Gastrocnemius medialis (tissue), 4 donors: ENCODE measurements around the gene RPL10A. TPM values are rescaled to one million over a fixed set of nuclear protein-coding genes. Genes with fewer than 3 reads are reported as not detected.

Experiments used
- ATAC-seq, 2 donors: fragments of 150-250 bp; one replicate each; pipeline ENCODE4 v1.9.1; 2016
- DNase-seq, 2 donors: peaks; one replicate each; pipeline ENCODE4 v3.0.0-alpha.2; 2019
- H3K27ac ChIP-seq, 4 donors: fragments of 200-600 bp; sonication (generic); 1 replicate in 1 of 4; 2 replicates in 3 of 4; pipeline ENCODE4 v1.5.1; 2016 to 2018; ENCODE audit warnings: mild to moderate bottlenecking in 2 of 4, moderate library complexity in 1 of 4
- H3K27me3 ChIP-seq, 3 donors: fragments of 200-600 bp; sonication (generic) in 2 of 3; 1 replicate in 1 of 3; 2 replicates in 2 of 3; pipeline versions ENCODE4 v1.5.1 to v1.6.0; 2016 to 2019; ENCODE audit warnings: mild to moderate bottlenecking in 1 of 3, moderate library complexity in 1 of 3
- H3K36me3 ChIP-seq, 2 donors: fragments of 200-600 bp; sonication (generic) in 1 of 2; one replicate each; pipeline ENCODE4 v1.5.1; 2017 to 2018
- H3K4me1 ChIP-seq, 2 donors: fragments of 200-600 bp; sonication (generic) in 1 of 2; one replicate each; pipeline ENCODE4 v1.5.1; 2016 to 2017; ENCODE audit warnings: mild to moderate bottlenecking in 2 of 2
- H3K4me3 ChIP-seq, 4 donors: fragments of 200-600 bp; sonication (generic) in 3 of 4; 1 replicate in 1 of 4; 2 replicates in 3 of 4; pipeline ENCODE4 v1.5.1; 2016 to 2019; ENCODE audit warnings: mild to moderate bottlenecking in 2 of 4
- H3K9me3 ChIP-seq, 3 donors: fragments of 200-600 bp; sonication (generic) in 2 of 3; 1 replicate in 1 of 3; 2 replicates in 2 of 3; pipeline ENCODE4 v1.5.1; 2016 to 2019
- POLR2A ChIP-seq, 2 donors: fragments of 450-650 bp; IDR thresholded peaks; one replicate each; pipeline ENCODE4 v1.6.1; 2017; ENCODE audit warnings: antibody characterized with exemption in 2 of 2, mild to moderate bottlenecking in 2 of 2, moderate library complexity in 2 of 2
- in situ Hi-C, 4 donors: fragments of 200-750 bp; cut with MboI; loops; one replicate each; pipeline versions ENCODE4 v1.15.0 to v1.8.0; 2017; ENCODE audit warnings: low sequenced_read_pairs in 4 of 4
- intact Hi-C: fragments of 100-400 bp; cut with DNase I; formaldehyde crosslinking; loops from one replicate; pipeline ENCODE4 v1.15.1; 2023; ENCODE audit warnings: low total_unique reads
- total RNA-seq, 4 donors: library from RNA; depleted of rRNA; stranded (reverse); fragments of >200 nt; gene quantifications; one replicate each; pipeline versions ENCODE4 v1.1.0 to v1.2.3, GENCODE V29; 2016
- TF ChIP-seq, protein P1 (sequence below), 5 experiments: fragments of 450-650 bp in 3 of 5; fragments of 200-600 bp in 2 of 5; sonication (generic) in 2 of 5; IDR thresholded peaks in 4 of 5; conservative IDR thresholded peaks in 1 of 5; 1 replicate in 4 of 5; 2 replicates in 1 of 5; pipeline ENCODE4 v1.5.1; 2016 to 2019; ENCODE audit warnings: antibody characterized with exemption in 5 of 5, mild to moderate bottlenecking in 3 of 5, moderate library complexity in 3 of 5

The RPL10A gene
- total RNA-seq, 4 donors from 2014 or later, result 772 to 1,014 (median 808) TPM

DNA sequence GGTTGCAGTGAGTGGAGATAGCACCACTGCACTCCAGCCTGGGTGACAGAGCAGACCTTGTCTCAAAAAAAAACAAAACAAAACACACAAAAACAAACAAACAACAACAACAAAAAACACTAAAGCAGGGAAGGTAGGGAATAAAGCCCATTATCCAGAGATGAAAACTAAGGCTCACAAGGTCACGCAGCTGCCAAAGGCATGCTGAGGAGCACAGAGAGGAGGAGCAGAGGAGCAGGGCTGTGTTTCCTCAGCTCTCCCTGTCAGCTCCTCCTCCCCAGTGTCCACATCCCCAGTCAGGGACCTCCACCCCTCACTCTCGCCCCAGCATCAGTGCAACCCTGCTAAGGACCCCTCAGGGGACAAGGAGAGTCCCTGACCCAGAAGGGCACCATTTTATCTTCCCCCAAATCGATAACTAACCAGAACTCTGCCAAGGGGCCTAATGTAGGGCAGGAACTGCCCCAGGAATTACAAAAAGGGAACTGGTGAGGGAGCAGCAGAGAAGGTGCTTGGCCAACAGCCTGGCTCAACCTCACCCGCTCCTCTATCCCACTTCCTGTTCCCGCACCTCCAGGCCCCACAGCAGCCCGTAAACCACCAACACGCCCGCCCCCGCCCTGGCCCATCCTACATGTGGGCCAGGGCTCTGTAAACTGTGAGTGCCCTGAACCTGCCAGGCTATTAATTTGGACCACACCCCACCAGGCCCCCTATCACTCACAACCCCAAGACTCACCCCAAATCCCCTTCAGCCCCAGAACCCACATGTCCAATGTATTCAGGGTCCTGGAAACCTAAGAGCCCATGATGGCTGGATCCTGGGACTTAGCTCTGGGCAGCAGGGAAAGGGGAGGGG is 19.7 kb downstream of the RPL10A start:
- ATAC-seq (no peak), DNase-seq (no peak)
- Histone ChIP-seq H3K36me3 (no peaks in the 10 kb centered on the region), H3K27me3 (no peaks in the 10 kb centered on the region), H3K9me3 (no peaks in the 10 kb centered on the region), H3K4me3 (no peak overlapping the region), H3K4me1 (peaks cover 18 to 44% of the 10 kb centered on the region in 2 donors), H3K27ac (peak overlapping the region in 2 of 4 donors; percentile 24 to 78)
- TF ChIP-seq, protein P1, sequence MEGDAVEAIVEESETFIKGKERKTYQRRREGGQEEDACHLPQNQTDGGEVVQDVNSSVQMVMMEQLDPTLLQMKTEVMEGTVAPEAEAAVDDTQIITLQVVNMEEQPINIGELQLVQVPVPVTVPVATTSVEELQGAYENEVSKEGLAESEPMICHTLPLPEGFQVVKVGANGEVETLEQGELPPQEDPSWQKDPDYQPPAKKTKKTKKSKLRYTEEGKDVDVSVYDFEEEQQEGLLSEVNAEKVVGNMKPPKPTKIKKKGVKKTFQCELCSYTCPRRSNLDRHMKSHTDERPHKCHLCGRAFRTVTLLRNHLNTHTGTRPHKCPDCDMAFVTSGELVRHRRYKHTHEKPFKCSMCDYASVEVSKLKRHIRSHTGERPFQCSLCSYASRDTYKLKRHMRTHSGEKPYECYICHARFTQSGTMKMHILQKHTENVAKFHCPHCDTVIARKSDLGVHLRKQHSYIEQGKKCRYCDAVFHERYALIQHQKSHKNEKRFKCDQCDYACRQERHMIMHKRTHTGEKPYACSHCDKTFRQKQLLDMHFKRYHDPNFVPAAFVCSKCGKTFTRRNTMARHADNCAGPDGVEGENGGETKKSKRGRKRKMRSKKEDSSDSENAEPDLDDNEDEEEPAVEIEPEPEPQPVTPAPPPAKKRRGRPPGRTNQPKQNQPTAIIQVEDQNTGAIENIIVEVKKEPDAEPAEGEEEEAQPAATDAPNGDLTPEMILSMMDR (IDR thresholded peaks at IDR 0.05 in 4 of 5, conservative IDR thresholded peaks at IDR 0.05 in 1 of 5), result no peak
- no peak for TF ChIP-seq POLR2A (IDR thresholded peaks at IDR 0.05)
- in situ Hi-C loops (no loop called here), intact Hi-C loops (no loop called here)

DNA sequence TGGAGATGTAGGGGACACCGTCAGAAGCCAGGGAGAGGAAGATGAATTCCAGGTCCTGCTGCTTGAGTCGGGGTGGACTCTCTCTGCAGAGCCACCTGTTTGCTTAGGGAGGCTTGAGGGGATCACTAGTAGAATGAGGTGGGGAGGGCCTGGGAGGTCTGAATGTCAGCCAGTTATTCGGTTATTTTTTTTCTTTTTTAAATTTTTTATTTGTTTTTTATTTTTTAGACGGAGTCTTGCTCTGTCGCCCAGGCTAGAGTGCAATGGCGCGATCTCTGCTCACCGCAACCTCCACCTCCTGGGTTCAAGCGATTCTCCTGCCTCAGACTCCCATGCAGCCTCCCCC is 20.3 kb downstream of the RPL10A start:
- Histone ChIP-seq H3K9me3 (no peaks in the 10 kb centered on the region), H3K4me1 (peaks cover 18 to 45% of the 10 kb centered on the region in 2 donors), H3K4me3 (no peak overlapping the region), H3K36me3 (no peaks in the 10 kb centered on the region), H3K27me3 (no peaks in the 10 kb centered on the region), H3K27ac (peak overlapping the region in 3 of 4 donors; percentile 21 to 78 (median 24))
- intact Hi-C loops, result no loop called here
- TF ChIP-seq POLR2A (IDR thresholded peaks at IDR 0.05), result no peak
- TF ChIP-seq, protein P1 (IDR thresholded peaks at IDR 0.05 in 4 of 5, conservative IDR thresholded peaks at IDR 0.05 in 1 of 5), result no peak
- DNase-seq, result no peak
- no peak for ATAC-seq
- in situ Hi-C loops, result no loop called here

DNA sequence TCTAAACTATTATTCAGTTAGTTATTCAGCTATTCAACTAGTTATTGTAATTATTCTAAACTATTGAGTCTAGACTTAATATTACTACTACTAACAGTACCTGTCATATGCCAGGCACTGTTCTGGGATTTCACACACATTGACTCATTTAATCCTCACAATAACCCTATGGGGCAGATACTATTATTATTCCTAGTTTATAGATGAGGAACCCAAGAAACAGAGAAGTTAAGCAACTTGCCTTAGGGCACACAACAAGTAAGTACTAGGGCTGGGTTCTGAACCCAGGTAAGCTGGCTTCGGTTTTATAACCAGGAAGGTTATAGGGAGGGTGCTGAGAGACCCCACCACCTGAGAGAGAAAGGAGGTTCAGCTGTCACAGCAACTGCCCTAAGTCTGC is 20.9 kb downstream of the RPL10A start:
- no peaks in the 10 kb centered on the region for H3K9me3 ChIP-seq
- H3K27ac ChIP-seq, result peak overlapping the region; percentile 64 to 78 (median 69)
- in situ Hi-C loops (no loop called here), intact Hi-C loops (no loop called here)
- H3K36me3 ChIP-seq, result no peaks in the 10 kb centered on the region
- no peaks in the 10 kb centered on the region for H3K27me3 ChIP-seq
- no peak for DNase-seq
- peaks cover 21 to 51% of the 10 kb centered on the region in 2 donors for H3K4me1 ChIP-seq
- no peak for ATAC-seq
- no peak for TF ChIP-seq POLR2A (IDR thresholded peaks at IDR 0.05)
- TF ChIP-seq, protein P1 (IDR thresholded peaks at IDR 0.05 in 4 of 5, conservative IDR thresholded peaks at IDR 0.05 in 1 of 5), result no peak
- no peak overlapping the region for H3K4me3 ChIP-seq

DNA sequence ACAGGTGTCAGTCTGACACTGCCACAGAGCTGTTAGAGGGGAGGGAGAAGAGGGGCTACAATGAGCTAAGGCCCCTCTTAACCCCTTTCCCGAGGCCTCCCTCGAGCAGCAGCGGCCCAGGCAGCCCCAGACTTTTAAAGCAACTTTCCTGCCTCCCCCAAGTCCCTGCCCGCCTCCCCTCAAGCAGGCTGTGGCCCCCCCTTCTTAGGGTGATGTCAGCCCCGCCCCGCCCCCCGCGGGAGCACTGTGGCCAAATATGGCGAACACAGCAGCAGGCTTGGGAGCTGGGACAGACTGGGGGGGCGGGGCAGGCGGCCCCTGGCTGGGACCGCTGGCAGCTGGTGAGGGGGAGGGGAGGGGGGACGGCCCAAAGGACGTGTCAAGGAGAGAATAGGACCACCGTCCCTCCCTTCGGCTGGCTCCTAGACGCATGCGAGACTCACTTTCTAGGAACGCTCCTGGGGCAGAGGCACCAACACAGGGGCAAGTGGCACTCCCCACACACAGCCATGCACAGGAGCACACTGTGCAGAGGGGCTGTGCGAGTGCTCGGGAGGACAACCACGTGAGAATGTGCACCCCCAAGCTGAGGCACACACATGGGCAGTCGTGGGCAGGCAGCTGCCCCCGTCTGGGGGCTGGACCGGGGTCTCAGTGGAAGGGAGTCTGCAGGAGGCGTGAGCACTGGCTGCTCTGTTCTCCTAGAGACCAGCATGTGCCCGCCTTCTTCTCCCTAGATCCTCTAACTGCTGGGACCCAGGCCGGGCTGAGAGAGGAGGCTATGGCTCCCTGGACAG is 22.0 kb downstream of the RPL10A start:
- DNase-seq, result peak in 1 of 2 donors; percentile 63

More for the DNA sequence above, 22.0 kb downstream of the RPL10A start:
- peak; percentile 48 to 58 for ATAC-seq
- in situ Hi-C loops, result no loop called here
- intact Hi-C loops, result no loop called here
- Histone ChIP-seq H3K27ac (peak overlapping the region; percentile 64 to 78 (median 69)), H3K4me3 (peak overlapping the region; percentile 33 to 53 (median 38)), H3K4me1 (peaks cover 29 to 62% of the 10 kb centered on the region in 2 donors), H3K9me3 (no peaks in the 10 kb centered on the region), H3K27me3 (no peaks in the 10 kb centered on the region), H3K36me3 (no peaks in the 10 kb centered on the region)
- no peak for TF ChIP-seq POLR2A (IDR thresholded peaks at IDR 0.05)
- TF ChIP-seq, protein P1 (IDR thresholded peaks at IDR 0.05 in 4 of 5, conservative IDR thresholded peaks at IDR 0.05 in 1 of 5), result no peak
